ENCODE results near the gene ANXA1.

Gene ANXA1

GRCh38 chr9:73138516-73138915 lies 13.1 kb upstream of the ANXA1 start:
- no peak for DNase-seq (ENCODE audit: low read depth)

- DNase-seq (ENCODE audit: low read depth), result no peak
Measured at GRCh38 chr9:73141282-73141681, 10.4 kb upstream of the ANXA1 start.

- peak; percentile 61 for DNase-seq (ENCODE audit: low read depth)
Measured at GRCh38 chr9:73143711-73144328, 7.8 kb upstream of the ANXA1 start.

- DNase-seq (ENCODE audit: low read depth), result no peak
Measured at GRCh38 chr9:73146111-73146815, 5.4 kb upstream of the ANXA1 start.

GRCh38 chr9:73148447-73148937 lies 3.2 kb upstream of the ANXA1 start:
- no peak for DNase-seq (ENCODE audit: low read depth)

GRCh38 chr9:73149371-73150067 lies 2.1 kb upstream of the ANXA1 start:
- peak; percentile 63 for DNase-seq (ENCODE audit: low read depth)

GRCh38 chr9:73152543-73152844 lies 829 bp downstream of the ANXA1 start:
- peak; percentile 42 for DNase-seq (ENCODE audit: low read depth)

- DNase-seq (ENCODE audit: low read depth), result no peak
Measured at GRCh38 chr9:73152953-73153352, 1.3 kb downstream of the ANXA1 start.

- DNase-seq (ENCODE audit: low read depth), result peak; percentile 45
Measured at GRCh38 chr9:73153793-73154227, 2.1 kb downstream of the ANXA1 start.

- DNase-seq (ENCODE audit: low read depth), result no peak
Measured at GRCh38 chr9:73154271-73154670, 2.6 kb downstream of the ANXA1 start.

- DNase-seq (ENCODE audit: low read depth), result no peak
Measured at GRCh38 chr9:73154722-73155121, 3.1 kb downstream of the ANXA1 start.

GRCh38 chr9:73155377-73155776 lies 3.7 kb downstream of the ANXA1 start:
- no peak for DNase-seq (ENCODE audit: low read depth)

- no peak for DNase-seq (ENCODE audit: low read depth)
Measured at GRCh38 chr9:73155968-73156864, 4.6 kb downstream of the ANXA1 start.

GRCh38 chr9:73156865-73157187 lies 5.2 kb downstream of the ANXA1 start:
- no peak for DNase-seq (ENCODE audit: low read depth)

- no peak for DNase-seq (ENCODE audit: low read depth)
Measured at GRCh38 chr9:73157811-73158210, 6.1 kb downstream of the ANXA1 start.

GRCh38 chr9:73158723-73159122 lies 7.1 kb downstream of the ANXA1 start:
- no peak for DNase-seq (ENCODE audit: low read depth)

GRCh38 chr9:73160868-73161267 lies 9.2 kb downstream of the ANXA1 start:
- DNase-seq (ENCODE audit: low read depth), result no peak

- no peak for DNase-seq (ENCODE audit: low read depth)
Measured at GRCh38 chr9:73162987-73163768, 11.5 kb downstream of the ANXA1 start.

GRCh38 chr9:73165911-73166310 lies 14.2 kb downstream of the ANXA1 start:
- DNase-seq (ENCODE audit: low read depth), result no peak

GRCh38 chr9:73166468-73166867 lies 14.8 kb downstream of the ANXA1 start:
- no peak for DNase-seq (ENCODE audit: low read depth)

GRCh38 chr9:73167614-73168013 lies 15.9 kb downstream of the ANXA1 start:
- no peak for DNase-seq (ENCODE audit: low read depth)
